Fibroblast of the aortic adventitia (primary cell): ENCODE results near the gene PIGM. TPM values are rescaled to one million over a fixed set of nuclear protein-coding genes. Genes with fewer than 3 reads are reported as not detected.
"Not testable (repeated sequence)": the region's sequence is repeated elsewhere in the genome, so short reads cannot be mapped to it uniquely, and the experiment has no call there.

Source experiments
- DNase-seq: peaks from one replicate; pipeline ENCODE4 v3.0.0-alpha.2; 2010; ENCODE audit warnings: low read depth
- H3K4me3 ChIP-seq: 2 replicates; pipeline ENCODE4 v1.5.1; 2011; ENCODE audit warnings: low read depth, mild to moderate bottlenecking, control low read depth, low read length, moderate library complexity
- CTCF ChIP-seq: IDR thresholded peaks from 2 replicates; pipeline ENCODE4 v1.5.1; 2011; ENCODE audit warnings: mild to moderate bottlenecking, low read length, control low read depth, inconsistent platforms; ENCODE audit not compliant: insufficient read depth
- total RNA-seq: library from RNA; depleted of rRNA; stranded (reverse); fragments of >200 nt; gene quantifications from 2 replicates; pipeline ENCODE4 v1.2.3, GENCODE V29; 2012; ENCODE audit warnings: low replicate concordance

PIGM gene
- total RNA-seq, 1 donor: 7.7 TPM

GRCh38 chr1:160061369-160062229 is 29.8 kb upstream of the PIGM start:
- no peak for TF ChIP-seq CTCF
- DNase-seq: no peak
- H3K4me3 ChIP-seq: no peak overlapping the region

GRCh38 chr1:160058087-160058486 is 26.3 kb upstream of the PIGM start:
- no peak overlapping the region for H3K4me3 ChIP-seq
- no peak for TF ChIP-seq CTCF
- no peak for DNase-seq

GRCh38 chr1:160056648-160057169 is 24.9 kb upstream of the PIGM start:
- no peak for DNase-seq
- no peak for TF ChIP-seq CTCF
- no peak overlapping the region for H3K4me3 ChIP-seq

- no peak for DNase-seq
- TF ChIP-seq CTCF: no peak
- H3K4me3 ChIP-seq: no peak overlapping the region
Observed at GRCh38 chr1:160053548-160054365, 22.0 kb upstream of the PIGM start.

- no peak for TF ChIP-seq CTCF
- no peak for DNase-seq
- no peak overlapping the region for H3K4me3 ChIP-seq
Observed at GRCh38 chr1:160052936-160053335, 21.1 kb upstream of the PIGM start.

- H3K4me3 ChIP-seq: no peak overlapping the region
Observed at GRCh38 chr1:160050619-160051018, 18.8 kb upstream of the PIGM start.

GRCh38 chr1:160050182-160050581 is 18.4 kb upstream of the PIGM start:
- DNase-seq: peak; percentile 14
- H3K4me3 ChIP-seq: not testable (repeated sequence)

More at GRCh38 chr1:160050619-160051018, 18.8 kb upstream of the PIGM start:
- no peak for DNase-seq
- TF ChIP-seq CTCF: no peak
